ENCODE results near the gene ARHGAP33.

ARHGAP33 gene

GRCh38 chr19:35779033-35779432 is 3.7 kb downstream of the ARHGAP33 start:
- DNase-seq = no peak

DNA sequence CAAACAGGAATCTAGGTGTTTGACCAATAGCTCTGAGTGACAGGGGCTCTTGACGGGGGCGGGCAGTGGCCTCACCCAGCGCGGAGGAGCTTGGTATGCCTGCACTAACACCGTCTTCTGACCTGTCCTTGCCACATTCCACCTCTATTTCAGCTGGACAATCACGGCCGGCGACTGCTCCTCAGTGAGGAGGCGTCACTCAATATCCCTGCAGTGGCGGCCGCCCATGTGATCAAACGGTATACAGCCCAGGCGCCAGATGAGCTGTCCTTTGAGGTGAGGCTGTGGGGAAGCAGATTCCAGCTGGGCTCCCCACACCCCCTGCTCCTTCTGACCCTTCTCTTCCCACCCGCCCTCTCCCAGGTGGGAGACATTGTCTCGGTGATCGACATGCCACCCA is 4.7 kb downstream of the ARHGAP33 start:
- DNase-seq = no peak

DNA sequence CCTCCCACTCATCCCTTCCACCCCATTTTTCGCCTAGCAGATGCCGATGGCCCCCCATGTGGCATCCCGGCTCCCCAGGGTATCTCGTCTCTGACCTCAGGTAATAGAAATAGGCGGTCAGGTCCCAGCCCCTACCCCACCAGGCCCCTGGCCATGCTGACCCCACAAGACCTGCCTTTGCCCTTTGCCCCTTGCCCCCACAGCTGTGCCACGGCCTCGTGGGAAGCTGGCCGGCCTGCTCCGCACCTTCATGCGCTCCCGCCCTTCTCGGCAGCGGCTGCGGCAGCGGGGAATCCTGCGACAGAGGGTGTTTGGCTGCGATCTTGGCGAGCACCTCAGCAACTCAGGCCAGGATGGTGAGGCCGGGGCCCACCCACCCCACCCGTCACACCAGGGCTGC is 5.4 kb downstream of the ARHGAP33 start:
- no peak for DNase-seq

- DNase-seq = no peak
Observed at GRCh38 chr19:35781650-35782049, 6.3 kb downstream of the ARHGAP33 start.

- DNase-seq = no peak
Observed at GRCh38 chr19:35782589-35782988, 7.2 kb downstream of the ARHGAP33 start.

DNA sequence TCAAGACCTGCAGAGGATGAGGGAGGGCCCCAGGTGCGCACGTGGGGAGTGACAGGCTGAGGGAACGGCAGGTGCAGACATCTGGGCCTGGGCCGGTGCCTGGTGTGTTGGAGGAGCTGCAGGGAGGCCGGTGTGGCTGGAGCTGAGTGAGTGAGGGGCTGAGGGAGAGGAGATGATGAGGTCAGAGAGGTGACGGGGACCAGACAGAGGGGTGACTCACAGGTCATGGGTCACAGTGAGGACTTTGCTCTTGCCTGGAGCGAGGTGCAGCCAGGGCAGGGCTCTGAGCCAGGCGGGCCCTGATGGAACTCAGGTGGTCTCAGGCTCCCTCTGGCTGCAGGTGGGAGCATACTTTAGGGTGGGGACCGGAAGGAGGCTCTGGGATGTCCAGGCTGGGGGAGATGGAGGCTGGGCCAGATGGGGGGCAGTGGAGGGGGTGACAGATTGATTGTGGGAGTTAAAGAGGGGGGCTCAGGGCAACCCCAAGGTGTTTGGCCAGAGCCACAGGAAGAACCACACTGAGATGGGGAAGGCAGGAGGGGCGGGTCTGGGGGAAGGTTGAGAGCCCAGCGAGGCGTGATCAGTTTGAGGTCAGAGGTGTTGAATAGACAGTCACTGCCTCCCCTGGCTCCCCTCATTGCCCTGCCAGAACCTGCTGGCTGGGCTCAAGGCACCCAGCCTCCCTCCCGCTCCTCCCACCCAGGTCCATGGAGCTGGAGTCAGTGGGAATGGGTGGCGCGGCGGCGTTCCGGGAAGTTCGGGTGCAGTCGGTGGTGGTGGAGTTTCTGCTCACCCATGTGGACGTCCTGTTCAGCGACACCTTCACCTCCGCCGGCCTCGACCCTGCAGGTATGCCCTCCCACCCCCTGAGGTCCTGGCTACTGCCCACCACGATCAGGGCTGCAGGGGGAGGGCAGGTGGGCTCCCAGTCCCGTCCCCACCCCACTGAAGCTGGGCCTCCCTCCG is 8.4 kb downstream of the ARHGAP33 start:
- no peak for DNase-seq

GRCh38 chr19:35784503-35785338 is 9.4 kb downstream of the ARHGAP33 start:
- no peak for DNase-seq

GRCh38 chr19:35785339-35785627 is 9.9 kb downstream of the ARHGAP33 start:
- no peak for DNase-seq

- no peak for DNase-seq
Observed at GRCh38 chr19:35786299-35787160, 11.2 kb downstream of the ARHGAP33 start.

- DNase-seq = no peak
Observed at GRCh38 chr19:35787227-35787799, 11.9 kb downstream of the ARHGAP33 start.

DNA sequence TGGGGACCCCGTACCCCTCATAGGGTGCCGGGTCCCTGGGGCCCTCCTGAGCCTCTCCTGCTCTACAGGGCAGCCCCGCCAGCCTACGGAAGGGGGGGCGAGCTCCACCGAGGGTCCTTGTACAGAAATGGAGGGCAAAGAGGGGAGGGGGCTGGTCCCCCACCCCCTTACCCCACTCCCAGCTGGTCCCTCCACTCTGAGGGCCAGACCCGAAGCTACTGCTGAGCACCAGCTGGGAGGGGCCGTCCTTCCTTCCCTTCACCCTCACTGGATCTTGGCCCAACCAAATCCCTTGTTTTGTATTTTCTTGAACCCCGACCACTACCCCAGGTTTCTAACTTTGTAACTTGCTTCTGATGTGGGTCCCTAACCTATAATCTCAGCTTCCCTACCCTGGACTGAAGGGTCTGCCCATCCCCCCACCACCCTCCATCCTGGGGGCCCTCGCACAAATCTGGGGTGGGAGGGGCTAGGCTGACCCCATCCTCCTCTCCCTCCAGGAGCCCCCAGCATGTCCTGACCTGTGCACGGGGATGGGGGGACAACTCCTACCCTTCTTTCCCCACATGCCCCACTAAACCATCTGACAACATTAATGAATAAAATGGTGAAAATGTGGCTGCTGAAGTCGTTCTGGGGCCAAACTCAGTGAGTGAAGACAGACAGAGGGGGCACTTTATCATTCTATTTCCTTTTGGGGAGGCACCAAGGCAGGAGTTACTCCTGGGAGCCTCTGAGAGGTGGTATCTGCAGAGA is 13.0 kb downstream of the ARHGAP33 start:
- no peak for DNase-seq

GRCh38 chr19:35789195-35789977 is 14.0 kb downstream of the ARHGAP33 start:
- DNase-seq = no peak

DNA sequence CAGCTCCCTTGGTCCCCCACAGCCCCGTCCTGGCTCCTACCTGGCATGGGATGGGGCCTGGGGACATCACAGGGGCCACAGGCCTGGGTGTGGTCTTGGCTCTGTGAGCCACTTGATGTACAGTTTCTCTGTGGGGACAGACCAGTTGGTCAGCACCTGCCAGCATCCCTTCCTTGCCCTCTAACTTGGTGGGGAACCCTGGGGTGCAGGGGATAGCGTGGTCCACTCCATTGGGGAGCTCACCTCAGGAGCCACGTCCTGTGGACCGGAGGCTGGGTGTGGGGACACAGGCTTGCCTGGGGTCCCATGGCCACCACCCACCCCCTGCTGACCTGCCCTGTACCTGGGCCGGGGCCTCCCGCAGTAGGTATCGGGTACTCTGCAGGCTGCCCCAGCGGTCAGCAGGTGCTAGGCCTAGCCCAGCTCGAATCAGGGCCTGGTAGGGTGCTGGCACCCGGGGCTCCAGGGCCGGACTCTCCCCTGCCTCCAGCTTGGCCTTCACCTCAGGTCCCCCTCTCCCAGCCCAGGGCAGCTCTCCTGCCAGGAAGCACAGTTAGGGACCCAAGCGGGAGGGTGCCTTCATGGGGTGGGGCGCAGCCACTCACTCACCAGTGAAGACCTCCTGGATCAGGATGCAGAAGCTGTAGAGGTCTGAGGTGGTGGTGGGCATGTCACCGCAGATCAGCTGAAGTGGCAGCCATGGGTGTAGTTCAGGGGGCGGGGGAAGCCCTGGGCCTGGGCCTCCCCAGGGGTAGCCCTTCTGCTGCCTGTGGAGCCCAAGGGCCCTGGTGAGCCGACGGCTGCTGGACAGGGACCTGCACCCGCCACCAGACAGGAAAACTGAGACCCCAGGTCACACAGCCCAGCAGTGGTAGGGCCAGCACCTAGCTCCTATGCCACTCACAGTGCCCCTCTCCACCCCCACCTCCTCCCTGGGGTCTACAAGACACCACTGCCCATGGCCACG is 14.9 kb downstream of the ARHGAP33 start:
- DNase-seq = no peak

DNA sequence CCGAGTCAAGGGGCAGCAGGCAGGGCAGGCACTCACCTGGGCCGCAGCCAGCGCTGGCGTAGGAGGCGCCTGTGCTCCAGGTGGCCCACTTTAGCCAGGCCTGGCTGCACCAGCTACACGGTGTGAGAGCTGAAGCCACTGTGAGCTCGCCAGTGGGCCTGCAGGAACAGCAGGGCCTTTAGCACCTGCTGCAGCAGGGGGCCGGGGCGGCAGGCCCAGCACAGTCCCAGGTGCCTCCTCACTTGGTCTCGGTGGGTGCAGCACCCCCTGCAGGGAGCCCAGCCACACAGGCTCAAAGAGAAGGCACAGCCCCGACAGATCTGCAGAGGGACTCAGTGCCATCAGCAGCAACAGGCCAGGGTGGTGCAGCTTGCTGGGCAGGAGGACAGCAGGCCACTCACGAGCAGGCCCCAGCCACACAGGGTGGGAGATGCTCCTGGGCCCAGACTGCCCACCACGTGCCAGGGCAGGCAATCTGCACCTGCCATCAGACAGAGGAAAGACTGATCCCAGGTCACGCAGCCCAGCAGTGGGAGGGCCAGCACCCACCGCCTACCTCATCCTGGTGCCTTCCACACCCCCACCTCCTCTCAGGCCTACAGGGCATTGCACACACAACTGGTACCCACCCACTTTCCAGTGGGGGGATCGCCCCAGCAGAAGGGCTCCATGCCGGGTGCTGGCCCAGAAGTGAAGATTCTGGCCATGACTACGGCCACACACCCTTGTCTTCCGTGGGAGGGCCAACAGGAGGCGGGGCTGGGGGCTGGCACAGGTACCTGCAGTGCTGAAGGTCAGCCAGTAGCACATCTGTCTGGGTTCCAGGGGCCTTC is 15.8 kb downstream of the ARHGAP33 start:
- DNase-seq = no peak

- no peak for DNase-seq
Observed at GRCh38 chr19:35791814-35792279, 16.5 kb downstream of the ARHGAP33 start.

GRCh38 chr19:35792312-35792711 is 16.9 kb downstream of the ARHGAP33 start:
- DNase-seq = no peak

DNA sequence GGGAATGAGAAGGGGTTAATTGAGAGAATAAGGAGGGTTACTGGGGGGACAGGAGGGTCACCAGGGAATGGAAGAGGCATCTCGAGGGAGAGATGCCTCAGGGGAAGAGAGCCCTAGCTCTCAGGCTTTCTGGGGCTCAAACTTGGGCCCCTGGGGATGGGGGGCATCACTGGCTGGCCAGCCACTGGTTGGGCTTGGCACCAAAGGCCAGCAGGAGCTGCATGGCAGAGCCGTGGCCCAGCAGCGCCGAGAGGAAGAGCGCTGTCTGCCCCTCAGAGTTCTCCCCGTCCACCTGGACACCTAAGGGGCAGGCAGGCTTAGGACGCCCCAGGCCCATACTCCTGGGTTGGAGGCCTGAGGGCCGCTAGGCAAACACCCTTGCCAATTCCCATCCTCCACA is 17.5 kb downstream of the ARHGAP33 start:
- DNase-seq = no peak

DNA sequence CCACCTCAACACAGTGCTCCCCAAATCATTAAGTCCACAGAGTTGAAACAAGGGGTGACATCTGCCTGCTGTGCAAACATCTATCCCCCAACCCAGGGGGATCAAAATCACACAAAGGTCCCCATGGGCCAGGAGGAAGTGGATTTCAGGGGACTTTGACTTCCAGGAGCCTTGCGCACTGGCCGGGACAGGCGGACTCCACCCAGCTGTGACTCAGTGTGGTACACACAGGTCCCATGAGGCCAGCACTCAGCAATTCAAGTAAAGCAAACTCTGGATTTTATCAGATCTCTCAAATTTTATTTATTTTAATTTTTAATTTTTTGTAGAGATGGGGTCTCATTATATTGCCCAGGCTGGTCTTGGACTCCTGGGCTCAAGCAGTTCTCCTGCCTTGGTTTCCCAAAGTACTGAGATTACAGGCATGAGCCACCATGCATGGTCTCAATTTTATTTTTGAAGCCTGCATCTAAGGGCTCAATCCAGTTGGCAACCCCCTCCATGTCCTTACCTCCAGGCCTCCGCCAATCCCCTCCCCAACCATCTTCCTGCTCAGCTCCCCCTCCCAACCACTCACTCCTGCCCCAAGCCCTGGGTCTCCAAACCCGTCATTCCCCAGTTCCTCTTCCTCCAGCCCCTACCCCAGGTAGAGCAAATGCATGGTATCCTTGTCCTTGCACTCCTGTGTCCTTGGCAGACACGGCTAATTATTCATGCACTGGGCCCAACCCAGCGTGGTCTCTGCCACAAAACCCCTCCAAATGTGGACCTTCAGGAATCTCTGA is 18.2 kb downstream of the ARHGAP33 start:
- DNase-seq = no peak

All from SIG-M5 (cell line).